ENCODE data around the gene SPDYE2.
"Not testable (repeated sequence)": the region's sequence is repeated elsewhere in the genome, so short reads cannot be mapped to it uniquely, and the experiment has no call there.

Gene SPDYE2

GRCh38 chr7:102550808-102551422 is at the start of gene SPDYE2:
Gene SPDYE2, plus strand, starts transcription at chr7:102551226. Its CDS starts 2,030 bp downstream, at chr7:102553256.
- not testable (repeated sequence) for DNase-seq (ENCODE audit: low read depth)

- DNase-seq (ENCODE audit: low read depth): not testable (repeated sequence)
Measured at GRCh38 chr7:102503141-102503540, 47.9 kb upstream of the SPDYE2 start.

GRCh38 chr7:102505298-102506185 is 45.5 kb upstream of the SPDYE2 start:
- not testable (repeated sequence) for DNase-seq (ENCODE audit: low read depth)

- DNase-seq (ENCODE audit: low read depth): not testable (repeated sequence)
Measured at GRCh38 chr7:102507410-102508088, 43.5 kb upstream of the SPDYE2 start.

GRCh38 chr7:102510575-102510974 is 40.5 kb upstream of the SPDYE2 start:
- DNase-seq (ENCODE audit: low read depth): not testable (repeated sequence)

GRCh38 chr7:102511860-102512522 is 39.0 kb upstream of the SPDYE2 start:
- not testable (repeated sequence) for DNase-seq (ENCODE audit: low read depth)

- DNase-seq (ENCODE audit: low read depth): not testable (repeated sequence)
Measured at GRCh38 chr7:102512642-102513221, 38.3 kb upstream of the SPDYE2 start.

GRCh38 chr7:102514881-102515721 is 35.9 kb upstream of the SPDYE2 start:
- DNase-seq (ENCODE audit: low read depth): not testable (repeated sequence)

GRCh38 chr7:102515889-102516288 is 35.1 kb upstream of the SPDYE2 start:
- not testable (repeated sequence) for DNase-seq (ENCODE audit: low read depth)

GRCh38 chr7:102516951-102517350 is 34.1 kb upstream of the SPDYE2 start:
- DNase-seq (ENCODE audit: low read depth): not testable (repeated sequence)

- not testable (repeated sequence) for DNase-seq (ENCODE audit: low read depth)
Measured at GRCh38 chr7:102517550-102518147, 33.4 kb upstream of the SPDYE2 start, which contains the start of gene RASA4B. Gene RASA4B, minus strand, starts transcription at chr7:102517777. Its CDS starts 67 bp downstream, at chr7:102517710.

- not testable (repeated sequence) for DNase-seq (ENCODE audit: low read depth)
Measured at GRCh38 chr7:102520797-102521196, 30.2 kb upstream of the SPDYE2 start.

GRCh38 chr7:102524803-102525202 is 26.2 kb upstream of the SPDYE2 start:
- DNase-seq (ENCODE audit: low read depth): not testable (repeated sequence)

- DNase-seq (ENCODE audit: low read depth): not testable (repeated sequence)
Measured at GRCh38 chr7:102527182-102527581, 23.8 kb upstream of the SPDYE2 start.

GRCh38 chr7:102527822-102528793 is 22.9 kb upstream of the SPDYE2 start:
- not testable (repeated sequence) for DNase-seq (ENCODE audit: low read depth)

- DNase-seq (ENCODE audit: low read depth): not testable (repeated sequence)
Measured at GRCh38 chr7:102531583-102531982, 19.4 kb upstream of the SPDYE2 start.

- DNase-seq (ENCODE audit: low read depth): not testable (repeated sequence)
Measured at GRCh38 chr7:102532127-102532526, 18.9 kb upstream of the SPDYE2 start.

- DNase-seq (ENCODE audit: low read depth): not testable (repeated sequence)
Measured at GRCh38 chr7:102535062-102535615, 15.9 kb upstream of the SPDYE2 start.

Data from stimulated activated CD8-positive, alpha-beta memory T cell treated with anti-CD3 and anti-CD28 coated beads, Interleukin-12 subunit alpha, Interleukin-12 subunit beta, amount 100 ng/mL, for 1 hour (primary cell).